Adipocyte (in vitro differentiated cells): Measurements from ENCODE around the gene HOXC11.

Experiments
- DNase-seq: peaks from one replicate; pipeline ENCODE4 v3.0.0-alpha.2; 2015; ENCODE audit warnings: low read depth
- H3K27me3 ChIP-seq: replicated peaks from 2 replicates; pipeline ENCODE4 v1.7.0; 2013; ENCODE audit warnings: mild to moderate bottlenecking, low read length, moderate library complexity; ENCODE audit not compliant: control insufficient read depth, insufficient read depth
- H3K36me3 ChIP-seq: 2 replicates; pipeline ENCODE4 v1.7.0; 2013; ENCODE audit warnings: low read length, mild to moderate bottlenecking, moderate library complexity; ENCODE audit not compliant: control insufficient read depth, insufficient read depth, severe bottlenecking
- H3K4me1 ChIP-seq: 2 replicates; pipeline ENCODE4 v1.7.0; 2013; ENCODE audit warnings: mild to moderate bottlenecking, low read length, moderate library complexity; ENCODE audit not compliant: control insufficient read depth, insufficient read depth
- H3K4me3 ChIP-seq: 2 replicates; pipeline ENCODE4 v1.7.0; 2013; ENCODE audit warnings: mild to moderate bottlenecking, low read length, moderate library complexity
- H3K9ac ChIP-seq: 2 replicates; pipeline ENCODE4 v1.7.0; 2013; ENCODE audit warnings: mild to moderate bottlenecking, low read length, moderate library complexity
- H3K9me3 ChIP-seq: 2 replicates; pipeline ENCODE4 v1.7.0; 2013; ENCODE audit warnings: mild to moderate bottlenecking, low read length, moderate library complexity; ENCODE audit not compliant: control insufficient read depth

The HOXC11 gene

GRCh38 chr12:54001283-54002187, 28.6 kb downstream of the HOXC11 start:
- peak overlapping the region; percentile 94 for H3K4me3 ChIP-seq

GRCh38 chr12:54002278-54002914, 29.5 kb downstream of the HOXC11 start:
- Histone ChIP-seq H3K4me1 (peaks cover 60% of the 10 kb centered on the region), H3K9me3 (no peaks in the 10 kb centered on the region), H3K36me3 (peaks cover 6% of the 10 kb centered on the region), H3K9ac (peak overlapping the region; percentile 96), H3K4me3 (peak overlapping the region; percentile 94), H3K27me3 (no peaks in the 10 kb centered on the region)
- DNase-seq: no peak

More at GRCh38 chr12:54001283-54002187, 28.6 kb downstream of the HOXC11 start:
- Histone ChIP-seq H3K9me3 (no peaks in the 10 kb centered on the region), H3K4me1 (peaks cover 60% of the 10 kb centered on the region), H3K36me3 (peaks cover 6% of the 10 kb centered on the region), H3K27me3 (no peaks in the 10 kb centered on the region), H3K9ac (peak overlapping the region; percentile 96)
- DNase-seq: no peak

- H3K27me3 ChIP-seq: no peaks in the 10 kb centered on the region
- no peaks in the 10 kb centered on the region for H3K9me3 ChIP-seq
- peaks cover 6% of the 10 kb centered on the region for H3K36me3 ChIP-seq
- H3K9ac ChIP-seq: peak overlapping the region; percentile 96
- DNase-seq: no peak
- peaks cover 60% of the 10 kb centered on the region for H3K4me1 ChIP-seq
- H3K4me3 ChIP-seq: peak overlapping the region; percentile 94
Measured at GRCh38 chr12:54002915-54003389, 30.0 kb downstream of the HOXC11 start.

GRCh38 chr12:54003625-54004024, 30.7 kb downstream of the HOXC11 start:
- H3K27me3 ChIP-seq: no peaks in the 10 kb centered on the region
- H3K4me3 ChIP-seq: peak overlapping the region; percentile 86

GRCh38 chr12:54004063-54004840, 31.3 kb downstream of the HOXC11 start:
- peaks cover 6% of the 10 kb centered on the region for H3K36me3 ChIP-seq
- H3K27me3 ChIP-seq: no peaks in the 10 kb centered on the region
- DNase-seq: no peak
- peaks cover 53% of the 10 kb centered on the region for H3K4me1 ChIP-seq
- no peaks in the 10 kb centered on the region for H3K9me3 ChIP-seq
- H3K4me3 ChIP-seq: peak overlapping the region; percentile 86
- H3K9ac ChIP-seq: peak overlapping the region; percentile 96

More at GRCh38 chr12:54003625-54004024, 30.7 kb downstream of the HOXC11 start:
- DNase-seq: no peak
- Histone ChIP-seq H3K9ac (peak overlapping the region; percentile 96), H3K36me3 (peaks cover 6% of the 10 kb centered on the region), H3K9me3 (no peaks in the 10 kb centered on the region), H3K4me1 (peaks cover 59% of the 10 kb centered on the region)

GRCh38 chr12:54004841-54005530, 32.1 kb downstream of the HOXC11 start:
- H3K9me3 ChIP-seq: no peaks in the 10 kb centered on the region
- H3K36me3 ChIP-seq: peaks cover 6% of the 10 kb centered on the region
- peak overlapping the region; percentile 96 for H3K9ac ChIP-seq
- H3K4me3 ChIP-seq: peak overlapping the region; percentile 86
- H3K27me3 ChIP-seq: no peaks in the 10 kb centered on the region
- no peak for DNase-seq
- peaks cover 53% of the 10 kb centered on the region for H3K4me1 ChIP-seq

- Histone ChIP-seq H3K9me3 (no peaks in the 10 kb centered on the region), H3K4me1 (peaks cover 53% of the 10 kb centered on the region), H3K27me3 (no peaks in the 10 kb centered on the region), H3K36me3 (peaks cover 6% of the 10 kb centered on the region), H3K4me3 (peak overlapping the region; percentile 86), H3K9ac (peak overlapping the region; percentile 96)
- DNase-seq: no peak
Measured at GRCh38 chr12:54005531-54005852, 32.6 kb downstream of the HOXC11 start.

- Histone ChIP-seq H3K9ac (peak overlapping the region; percentile 96), H3K27me3 (no peaks in the 10 kb centered on the region), H3K36me3 (peaks cover 6% of the 10 kb centered on the region), H3K4me3 (peak overlapping the region; percentile 86), H3K4me1 (peaks cover 51% of the 10 kb centered on the region), H3K9me3 (no peaks in the 10 kb centered on the region)
- peak; percentile 96 for DNase-seq
Measured at GRCh38 chr12:54005853-54006558, 33.1 kb downstream of the HOXC11 start.

- Histone ChIP-seq H3K27me3 (no peaks in the 10 kb centered on the region), H3K4me1 (peaks cover 48% of the 10 kb centered on the region), H3K9ac (peak overlapping the region; percentile 96), H3K36me3 (peaks cover 6% of the 10 kb centered on the region), H3K9me3 (no peaks in the 10 kb centered on the region), H3K4me3 (peak overlapping the region; percentile 86)
- no peak for DNase-seq
Measured at GRCh38 chr12:54006559-54007220, 33.8 kb downstream of the HOXC11 start.
